ENCODE measurements around the gene LRIG3.

GRCh38 chr12:58939399-58940100, 19.2 kb upstream of the LRIG3 start:
- TF ChIP-seq CTCF (IDR thresholded peaks at IDR 0.05) (no peak), POLR2A (IDR thresholded peaks at IDR 0.05) (no peak)
